Measurements from ENCODE around the gene AQP6.

DNA sequence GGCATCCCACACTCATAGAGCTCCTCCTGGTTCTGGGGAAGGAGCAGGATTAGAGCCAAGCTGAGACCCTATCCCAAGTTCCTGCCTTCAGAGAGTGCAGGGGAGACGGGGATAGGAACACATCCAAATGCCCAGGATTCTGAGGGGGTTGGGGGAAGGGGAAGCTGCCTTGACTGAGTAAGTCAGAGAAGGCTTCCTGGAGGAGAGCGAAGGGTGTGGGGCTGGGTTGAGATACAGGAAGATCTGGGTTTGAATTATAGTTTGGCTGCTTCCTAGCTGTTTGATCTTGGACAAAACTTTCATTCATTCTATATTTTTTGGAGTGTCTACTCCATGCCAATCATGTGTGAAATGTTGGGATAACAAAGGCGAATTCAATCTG, 30.2 kb upstream of the AQP6 start:
- TF ChIP-seq EP300 (IDR thresholded peaks at IDR 0.05), result no peak
- TF ChIP-seq, protein P1, sequence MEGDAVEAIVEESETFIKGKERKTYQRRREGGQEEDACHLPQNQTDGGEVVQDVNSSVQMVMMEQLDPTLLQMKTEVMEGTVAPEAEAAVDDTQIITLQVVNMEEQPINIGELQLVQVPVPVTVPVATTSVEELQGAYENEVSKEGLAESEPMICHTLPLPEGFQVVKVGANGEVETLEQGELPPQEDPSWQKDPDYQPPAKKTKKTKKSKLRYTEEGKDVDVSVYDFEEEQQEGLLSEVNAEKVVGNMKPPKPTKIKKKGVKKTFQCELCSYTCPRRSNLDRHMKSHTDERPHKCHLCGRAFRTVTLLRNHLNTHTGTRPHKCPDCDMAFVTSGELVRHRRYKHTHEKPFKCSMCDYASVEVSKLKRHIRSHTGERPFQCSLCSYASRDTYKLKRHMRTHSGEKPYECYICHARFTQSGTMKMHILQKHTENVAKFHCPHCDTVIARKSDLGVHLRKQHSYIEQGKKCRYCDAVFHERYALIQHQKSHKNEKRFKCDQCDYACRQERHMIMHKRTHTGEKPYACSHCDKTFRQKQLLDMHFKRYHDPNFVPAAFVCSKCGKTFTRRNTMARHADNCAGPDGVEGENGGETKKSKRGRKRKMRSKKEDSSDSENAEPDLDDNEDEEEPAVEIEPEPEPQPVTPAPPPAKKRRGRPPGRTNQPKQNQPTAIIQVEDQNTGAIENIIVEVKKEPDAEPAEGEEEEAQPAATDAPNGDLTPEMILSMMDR (IDR thresholded peaks at IDR 0.05), result no peak
